NCI-H1417 treated with DMSO at 0.1 percent for 48 hours (cell line): Measurements from ENCODE around the gene JAK1.
"Not testable (repeated sequence)": the region's sequence is repeated elsewhere in the genome, so short reads cannot be mapped to it uniquely, and the experiment has no call there.

Experiments
- DNase-seq: peaks from one replicate; lab custom pipeline; 2025; lab: John Stamatoyannopoulos, UW

The JAK1 gene

GRCh38 chr1:64921771-64922170 lies 44.6 kb downstream of the JAK1 start:
- no peak for DNase-seq

GRCh38 chr1:64920941-64921589 lies 45.3 kb downstream of the JAK1 start:
- DNase-seq: no peak

- DNase-seq: not testable (repeated sequence)
Measured at GRCh38 chr1:64919120-64919519, 47.2 kb downstream of the JAK1 start.

- no peak for DNase-seq
Measured at GRCh38 chr1:64917907-64918306, 48.4 kb downstream of the JAK1 start.

GRCh38 chr1:64917328-64917861 lies 49.0 kb downstream of the JAK1 start:
- DNase-seq: no peak

GRCh38 chr1:64915381-64916274 lies 50.7 kb downstream of the JAK1 start:
- no peak for DNase-seq

GRCh38 chr1:64913361-64914015 lies 52.9 kb downstream of the JAK1 start:
- DNase-seq: no peak

GRCh38 chr1:64912191-64912590 lies 54.2 kb downstream of the JAK1 start:
- DNase-seq: no peak

GRCh38 chr1:64911326-64911725 lies 55.0 kb downstream of the JAK1 start:
- no peak for DNase-seq

- DNase-seq: no peak
Measured at GRCh38 chr1:64909031-64909430, 57.3 kb downstream of the JAK1 start.

GRCh38 chr1:64908575-64908974 lies 57.8 kb downstream of the JAK1 start:
- no peak for DNase-seq

- no peak for DNase-seq
Measured at GRCh38 chr1:64906447-64906846, 59.9 kb downstream of the JAK1 start.

GRCh38 chr1:64903593-64903992 lies 62.8 kb downstream of the JAK1 start:
- DNase-seq: no peak

GRCh38 chr1:64901663-64902062 lies 64.7 kb downstream of the JAK1 start:
- no peak for DNase-seq

GRCh38 chr1:64900916-64901315 lies 65.4 kb downstream of the JAK1 start:
- DNase-seq: no peak

- no peak for DNase-seq
Measured at GRCh38 chr1:64898107-64898861, 68.1 kb downstream of the JAK1 start.

GRCh38 chr1:64896551-64896950 lies 69.8 kb downstream of the JAK1 start:
- DNase-seq: no peak

GRCh38 chr1:64895500-64895899 lies 70.8 kb downstream of the JAK1 start:
- DNase-seq: no peak

- DNase-seq: no peak
Measured at GRCh38 chr1:64894438-64895196, 71.7 kb downstream of the JAK1 start.

GRCh38 chr1:64893921-64894320 lies 72.4 kb downstream of the JAK1 start:
- no peak for DNase-seq
